HepG2 (cell line): Measurements from ENCODE around the gene CCT6A. TPM values are rescaled to one million over a fixed set of nuclear protein-coding genes. Genes with fewer than 3 reads are reported as not detected.

Experiments
- CAMTA2 ChIP-seq: sonication (generic); formaldehyde crosslinking; IDR thresholded peaks from 2 replicates; pipeline ENCODE4 v1.4.0; 2020; ENCODE audit warnings: mild to moderate bottlenecking, missing genetic modification reagents, borderline replicate concordance
- CREM ChIP-seq, 2 experiments: sonication (generic) in 1 of 2; formaldehyde crosslinking in 1 of 2; IDR thresholded peaks; 2 replicates each; pipeline versions ENCODE4 v1.4.0 to v1.6.1; 2016 to 2020; ENCODE audit warnings: antibody characterized with exemption in 1 of 2, mild to moderate bottlenecking in 1 of 2, missing genetic modification reagents in 1 of 2
- FOXA1 ChIP-seq, 2 experiments: fragments of 450-650 bp in 1 of 2; sonication (generic) in 1 of 2; formaldehyde crosslinking in 1 of 2; IDR thresholded peaks; 2 replicates each; pipeline versions ENCODE4 v1.4.0 to v1.6.1; 2016 to 2020; ENCODE audit warnings: missing genetic modification reagents in 1 of 2
- HMG20B ChIP-seq: conservative IDR thresholded peaks from 2 replicates; pipeline ENCODE4 v1.6.1; 2016; ENCODE audit warnings: missing genetic modification reagents, missing compliant biosample characterization
- HOXA5 ChIP-seq: sonication (generic); formaldehyde crosslinking; IDR thresholded peaks from 2 replicates; pipeline ENCODE4 v1.4.0; 2020; ENCODE audit warnings: missing genetic modification reagents
- KDM6A ChIP-seq: IDR thresholded peaks from 2 replicates; pipeline ENCODE4 v1.6.1; 2016; ENCODE audit warnings: low read depth
- MAFF ChIP-seq: IDR thresholded peaks from 2 replicates; pipeline ENCODE4 v1.6.1; 2011; ENCODE audit warnings: low read depth, low read length, improper control_type of control experiment
- MAFG ChIP-seq: sonication (generic); formaldehyde crosslinking; IDR thresholded peaks from 2 replicates; pipeline ENCODE4 v1.5.1; 2020; ENCODE audit warnings: mild to moderate bottlenecking, missing genetic modification reagents
- MBNL3 ChIP-seq: fragments of 250-450 bp; sonication (Bioruptor Pico); conservative IDR thresholded peaks from 2 replicates; pipeline ENCODE4 v1.8.0; 2022; ENCODE audit warnings: mild to moderate bottlenecking, inconsistent platforms
- NFATC3 ChIP-seq: sonication (generic); formaldehyde crosslinking; IDR thresholded peaks from 2 replicates; pipeline ENCODE4 v1.5.1; 2020; ENCODE audit warnings: mild to moderate bottlenecking, missing genetic modification reagents
- STAG1 ChIP-seq: sonication (generic); formaldehyde crosslinking; IDR thresholded peaks from 2 replicates; pipeline ENCODE4 v1.4.0; 2020; ENCODE audit warnings: missing genetic modification reagents
- TBL1XR1 ChIP-seq: fragments of 150-350 bp; IDR thresholded peaks from 2 replicates; pipeline ENCODE4 v1.6.1; 2014; ENCODE audit warnings: borderline replicate concordance, low read length; ENCODE audit not compliant: partially characterized antibody
- ZKSCAN1 ChIP-seq: fragments of 150-350 bp; IDR thresholded peaks from 2 replicates; pipeline ENCODE4 v1.6.1; 2014; ENCODE audit warnings: low read length
- ZNF598 ChIP-seq: sonication (generic); formaldehyde crosslinking; IDR thresholded peaks from 2 replicates; pipeline ENCODE4 v1.5.1; 2020; ENCODE audit warnings: mild to moderate bottlenecking, missing genetic modification reagents, borderline replicate concordance
- ZNF605 ChIP-seq: sonication (generic); formaldehyde crosslinking; IDR thresholded peaks from 2 replicates; pipeline ENCODE4 v1.8.0; 2022; ENCODE audit warnings: mild to moderate bottlenecking, missing genetic modification reagents
- ZNF737 ChIP-seq: sonication (generic); formaldehyde crosslinking; IDR thresholded peaks from 2 replicates; pipeline ENCODE4 v1.5.0; 2020; ENCODE audit warnings: missing genetic modification reagents, mild to moderate bottlenecking, borderline replicate concordance
- ZNF781 ChIP-seq: sonication (generic); formaldehyde crosslinking; IDR thresholded peaks from 2 replicates; pipeline ENCODE4 v1.5.1; 2020; ENCODE audit warnings: borderline replicate concordance, mild to moderate bottlenecking, missing genetic modification reagents; ENCODE audit errors: not compliant biosample characterization
- polyA plus RNA-seq, 8 experiments: library from polyadenylated mRNA; depleted of rRNA in 3 of 8; stranded (reverse) in 7 of 8; unstranded in 1 of 8; fragments of >200 nt; fragmentation: Illumina TruSeq in 4 of 8; extraction: Trizol in 4 of 8; gene quantifications; 2 replicates each; pipeline versions ENCODE4 v1.2.1 to v1.2.3, GENCODE V29; 2011 to 2016; ENCODE audit warnings: low read depth in 4 of 8, missing spikeins in 1 of 8, mixed read lengths in 1 of 8; ENCODE audit not compliant: insufficient read depth in 1 of 8
- total RNA-seq, 5 experiments: library from RNA; depleted of rRNA; stranded (reverse); fragments of >200 nt; fragmentation: Illumina TruSeq; extraction: Trizol; gene quantifications; 2 replicates each; pipeline ENCODE4 v1.2.3, GENCODE V29; 2016; ENCODE audit warnings: low read depth in 1 of 5
- TF ChIP-seq, protein P1 (sequence below): conservative IDR thresholded peaks from 2 replicates; pipeline ENCODE4 v1.6.1; 2018; ENCODE audit warnings: missing genetic modification reagents
- TF ChIP-seq, protein P2 (sequence below): sonication (generic); formaldehyde crosslinking; IDR thresholded peaks from 2 replicates; pipeline ENCODE4 v1.5.0; 2020; ENCODE audit warnings: missing genetic modification reagents
- TF ChIP-seq, protein P3 (sequence below): sonication (generic); formaldehyde crosslinking; IDR thresholded peaks from 2 replicates; pipeline ENCODE4 v1.4.0; 2020; ENCODE audit warnings: missing genetic modification reagents
- TF ChIP-seq, protein P4 (sequence below): sonication (generic); formaldehyde crosslinking; IDR thresholded peaks from 2 replicates; pipeline ENCODE4 v1.4.0; 2020; ENCODE audit warnings: low read depth, mild to moderate bottlenecking, missing genetic modification reagents

CCT6A gene
- total and polyA plus RNA-seq, 2 of the 13 experiments (the other 11 are each of a cell fraction or from before 2014, with no cell fraction given): 219 to 292 TPM

DNA sequence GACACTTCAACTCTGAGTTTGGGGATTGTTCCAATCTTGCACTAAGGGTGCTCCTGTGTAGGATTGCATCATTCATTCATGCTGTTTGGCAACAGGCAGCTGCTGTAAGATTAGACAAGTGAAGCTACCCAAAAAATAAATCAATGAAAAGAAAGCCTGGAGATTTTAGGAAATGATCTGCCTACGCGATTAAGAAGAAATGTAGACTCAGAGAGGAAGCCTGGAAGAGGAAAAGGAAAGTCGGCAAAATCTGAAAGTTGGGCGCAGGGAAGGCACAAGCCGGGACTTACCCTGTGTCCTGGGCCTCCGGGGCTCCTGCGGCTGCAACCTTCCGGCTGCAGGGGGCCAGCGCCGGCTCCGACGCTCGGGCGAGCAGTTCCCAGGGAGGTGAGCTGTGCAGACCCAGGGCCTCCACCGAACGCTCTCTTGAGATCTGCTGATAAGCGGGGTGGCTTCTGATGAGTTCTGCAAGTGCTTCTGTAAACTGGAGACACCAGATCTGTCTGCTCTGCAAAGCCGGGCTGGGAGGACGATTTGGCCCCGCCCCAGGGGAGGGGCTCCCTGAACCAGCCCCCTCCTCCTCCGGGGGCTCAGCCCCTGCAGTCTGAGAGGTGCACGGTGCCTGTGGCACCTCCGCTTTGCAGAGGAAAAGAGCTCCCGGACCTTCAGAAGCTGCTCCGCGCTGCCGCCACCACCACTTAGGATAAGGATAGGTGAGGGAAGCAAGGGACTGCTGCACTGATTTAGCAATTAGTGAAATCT is 17.7 kb upstream of the CCT6A start (continued):
- TF ChIP-seq, protein P1, sequence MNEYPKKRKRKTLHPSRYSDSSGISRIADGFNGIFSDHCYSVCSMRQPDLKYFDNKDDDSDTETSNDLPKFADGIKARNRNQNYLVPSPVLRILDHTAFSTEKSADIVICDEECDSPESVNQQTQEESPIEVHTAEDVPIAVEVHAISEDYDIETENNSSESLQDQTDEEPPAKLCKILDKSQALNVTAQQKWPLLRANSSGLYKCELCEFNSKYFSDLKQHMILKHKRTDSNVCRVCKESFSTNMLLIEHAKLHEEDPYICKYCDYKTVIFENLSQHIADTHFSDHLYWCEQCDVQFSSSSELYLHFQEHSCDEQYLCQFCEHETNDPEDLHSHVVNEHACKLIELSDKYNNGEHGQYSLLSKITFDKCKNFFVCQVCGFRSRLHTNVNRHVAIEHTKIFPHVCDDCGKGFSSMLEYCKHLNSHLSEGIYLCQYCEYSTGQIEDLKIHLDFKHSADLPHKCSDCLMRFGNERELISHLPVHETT (CRISPR knock-in tag): no peak
- TF ChIP-seq, protein P2, sequence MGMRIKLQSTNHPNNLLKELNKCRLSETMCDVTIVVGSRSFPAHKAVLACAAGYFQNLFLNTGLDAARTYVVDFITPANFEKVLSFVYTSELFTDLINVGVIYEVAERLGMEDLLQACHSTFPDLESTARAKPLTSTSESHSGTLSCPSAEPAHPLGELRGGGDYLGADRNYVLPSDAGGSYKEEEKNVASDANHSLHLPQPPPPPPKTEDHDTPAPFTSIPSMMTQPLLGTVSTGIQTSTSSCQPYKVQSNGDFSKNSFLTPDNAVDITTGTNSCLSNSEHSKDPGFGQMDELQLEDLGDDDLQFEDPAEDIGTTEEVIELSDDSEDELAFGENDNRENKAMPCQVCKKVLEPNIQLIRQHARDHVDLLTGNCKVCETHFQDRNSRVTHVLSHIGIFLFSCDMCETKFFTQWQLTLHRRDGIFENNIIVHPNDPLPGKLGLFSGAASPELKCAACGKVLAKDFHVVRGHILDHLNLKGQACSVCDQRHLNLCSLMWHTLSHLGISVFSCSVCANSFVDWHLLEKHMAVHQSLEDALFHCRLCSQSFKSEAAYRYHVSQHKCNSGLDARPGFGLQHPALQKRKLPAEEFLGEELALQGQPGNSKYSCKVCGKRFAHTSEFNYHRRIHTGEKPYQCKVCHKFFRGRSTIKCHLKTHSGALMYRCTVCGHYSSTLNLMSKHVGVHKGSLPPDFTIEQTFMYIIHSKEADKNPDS: no peak
- TF ChIP-seq CREM (IDR thresholded peaks at IDR 0.05): peak; percentile 9; the same call in 1 of the 2 replicates
- no peak for TF ChIP-seq CREM (CRISPR knock-in tag; IDR thresholded peaks at IDR 0.05)
- TF ChIP-seq FOXA1 (IDR thresholded peaks at IDR 0.05): no peak
- 0 out of 2 replicates have a peak, but pooled peaks have one; percentile 15 for TF ChIP-seq FOXA1 (CRISPR knock-in tag; IDR thresholded peaks at IDR 0.05)
- 0 out of 2 replicates have a peak, but pooled peaks have one; percentile 28 for TF ChIP-seq KDM6A (CRISPR knock-in tag)
- no peak for TF ChIP-seq MBNL3 (CRISPR knock-in tag)
- no peak for TF ChIP-seq ZNF781
- no peak for TF ChIP-seq MAFG
- no peak for TF ChIP-seq NFATC3 (CRISPR knock-in tag)
- peak; percentile 10 for TF ChIP-seq TBL1XR1
- no peak for TF ChIP-seq CAMTA2 (CRISPR knock-in tag)
- TF ChIP-seq ZKSCAN1: no peak
- TF ChIP-seq STAG1: no peak; the same call in 1 of the 2 replicates
- TF ChIP-seq, protein P3, sequence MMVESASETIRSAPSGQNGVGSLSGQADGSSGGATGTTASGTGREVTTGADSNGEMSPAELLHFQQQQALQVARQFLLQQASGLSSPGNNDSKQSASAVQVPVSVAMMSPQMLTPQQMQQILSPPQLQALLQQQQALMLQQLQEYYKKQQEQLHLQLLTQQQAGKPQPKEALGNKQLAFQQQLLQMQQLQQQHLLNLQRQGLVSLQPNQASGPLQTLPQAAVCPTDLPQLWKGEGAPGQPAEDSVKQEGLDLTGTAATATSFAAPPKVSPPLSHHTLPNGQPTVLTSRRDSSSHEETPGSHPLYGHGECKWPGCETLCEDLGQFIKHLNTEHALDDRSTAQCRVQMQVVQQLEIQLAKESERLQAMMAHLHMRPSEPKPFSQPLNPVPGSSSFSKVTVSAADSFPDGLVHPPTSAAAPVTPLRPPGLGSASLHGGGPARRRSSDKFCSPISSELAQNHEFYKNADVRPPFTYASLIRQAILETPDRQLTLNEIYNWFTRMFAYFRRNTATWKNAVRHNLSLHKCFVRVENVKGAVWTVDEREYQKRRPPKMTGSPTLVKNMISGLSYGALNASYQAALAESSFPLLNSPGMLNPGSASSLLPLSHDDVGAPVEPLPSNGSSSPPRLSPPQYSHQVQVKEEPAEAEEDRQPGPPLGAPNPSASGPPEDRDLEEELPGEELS (CRISPR knock-in tag): peak; percentile 50; the same call in 1 of the 2 replicates
- TF ChIP-seq MAFF: peak; percentile 39; the same call in 1 of the 2 replicates
- TF ChIP-seq ZNF598: peak; percentile 25; the same call in 1 of the 2 replicates
- peak; percentile 55; the same call in 1 of the 2 replicates for TF ChIP-seq HMG20B (CRISPR knock-in tag)
- TF ChIP-seq, protein P4, sequence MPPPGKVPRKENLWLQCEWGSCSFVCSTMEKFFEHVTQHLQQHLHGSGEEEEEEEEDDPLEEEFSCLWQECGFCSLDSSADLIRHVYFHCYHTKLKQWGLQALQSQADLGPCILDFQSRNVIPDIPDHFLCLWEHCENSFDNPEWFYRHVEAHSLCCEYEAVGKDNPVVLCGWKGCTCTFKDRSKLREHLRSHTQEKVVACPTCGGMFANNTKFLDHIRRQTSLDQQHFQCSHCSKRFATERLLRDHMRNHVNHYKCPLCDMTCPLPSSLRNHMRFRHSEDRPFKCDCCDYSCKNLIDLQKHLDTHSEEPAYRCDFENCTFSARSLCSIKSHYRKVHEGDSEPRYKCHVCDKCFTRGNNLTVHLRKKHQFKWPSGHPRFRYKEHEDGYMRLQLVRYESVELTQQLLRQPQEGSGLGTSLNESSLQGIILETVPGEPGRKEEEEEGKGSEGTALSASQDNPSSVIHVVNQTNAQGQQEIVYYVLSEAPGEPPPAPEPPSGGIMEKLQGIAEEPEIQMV (CRISPR knock-in tag): no peak; the same call in 1 of the 2 replicates
- TF ChIP-seq ZNF605 (CRISPR knock-in tag): peak; percentile 91
- TF ChIP-seq ZNF737 (CRISPR knock-in tag): no peak
- TF ChIP-seq HOXA5 (CRISPR knock-in tag): peak; percentile 56; the same call in 1 of the 2 replicates
